GM12865 (cell line): Measurements from ENCODE around the gene EEPD1.

ENCODE experiments used
- DNase-seq: peaks from one replicate; pipeline ENCODE4 v3.0.0; 2010; ENCODE audit warnings: low read depth
- H3K4me3 ChIP-seq: 2 replicates; pipeline ENCODE4 v1.5.1; 2011; ENCODE audit warnings: mild to moderate bottlenecking, low read depth, low read length, control low read depth
- CTCF ChIP-seq: IDR thresholded peaks from 2 replicates; pipeline ENCODE4 v1.5.1; 2011; ENCODE audit warnings: low read length, control low read depth, low read depth, inconsistent platforms; ENCODE audit not compliant: insufficient read depth; ENCODE audit errors: missing control alignments

The EEPD1 gene

GRCh38 chr7:36182854-36183604 lies 30.0 kb downstream of the EEPD1 start:
- no peak for DNase-seq
- no peak for TF ChIP-seq CTCF
- no peak overlapping the region for H3K4me3 ChIP-seq

- no peak overlapping the region for H3K4me3 ChIP-seq
- no peak for DNase-seq
Measured at GRCh38 chr7:36185092-36185491, 32.0 kb downstream of the EEPD1 start.

GRCh38 chr7:36185756-36186155 lies 32.7 kb downstream of the EEPD1 start:
- no peak for DNase-seq
- H3K4me3 ChIP-seq, result no peak overlapping the region
- no peak for TF ChIP-seq CTCF

More at GRCh38 chr7:36185092-36185491, 32.0 kb downstream of the EEPD1 start:
- TF ChIP-seq CTCF, result no peak

GRCh38 chr7:36186359-36187121 lies 33.5 kb downstream of the EEPD1 start:
- no peak overlapping the region for H3K4me3 ChIP-seq
- no peak for TF ChIP-seq CTCF
- no peak for DNase-seq

- no peak for TF ChIP-seq CTCF
Measured at GRCh38 chr7:36188266-36188665, 35.2 kb downstream of the EEPD1 start.

DNA sequence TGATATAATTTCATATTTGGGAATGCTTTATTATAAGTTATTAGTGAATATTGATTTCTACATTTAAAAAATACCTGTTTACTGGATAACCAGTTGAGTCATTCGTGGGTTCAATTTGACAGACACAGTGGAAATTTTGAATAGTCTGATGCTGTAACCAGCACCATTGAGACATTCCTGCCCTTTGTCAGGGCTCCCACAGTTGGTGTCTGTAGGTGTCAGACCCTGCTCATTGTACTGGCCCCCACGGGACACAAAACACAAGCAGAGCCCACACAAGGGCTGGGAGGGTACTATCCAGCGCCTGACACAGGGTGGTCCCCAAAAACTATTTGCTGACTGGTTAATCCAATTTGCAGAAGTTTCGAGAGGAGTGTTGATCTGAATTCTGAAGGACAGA lies 35.9 kb downstream of the EEPD1 start:
- H3K4me3 ChIP-seq, result no peak overlapping the region
- DNase-seq, result no peak
- TF ChIP-seq CTCF, result no peak

More at GRCh38 chr7:36188266-36188665, 35.2 kb downstream of the EEPD1 start:
- H3K4me3 ChIP-seq, result no peak overlapping the region
- DNase-seq, result no peak
